ENCODE data around the gene CCSER1.

GRCh38 chr4:90474484-90474883 lies 347.3 kb downstream of the CCSER1 start:
- TF ChIP-seq CTCF (IDR thresholded peaks at IDR 0.05) (no peak), EP300 (IDR thresholded peaks at IDR 0.05) (no peak)
